Measurements from ENCODE around the gene ZWILCH.
"Not testable (repeated sequence)": the region's sequence is repeated elsewhere in the genome, so short reads cannot be mapped to it uniquely, and the experiment has no call there.

The ZWILCH gene

DNA sequence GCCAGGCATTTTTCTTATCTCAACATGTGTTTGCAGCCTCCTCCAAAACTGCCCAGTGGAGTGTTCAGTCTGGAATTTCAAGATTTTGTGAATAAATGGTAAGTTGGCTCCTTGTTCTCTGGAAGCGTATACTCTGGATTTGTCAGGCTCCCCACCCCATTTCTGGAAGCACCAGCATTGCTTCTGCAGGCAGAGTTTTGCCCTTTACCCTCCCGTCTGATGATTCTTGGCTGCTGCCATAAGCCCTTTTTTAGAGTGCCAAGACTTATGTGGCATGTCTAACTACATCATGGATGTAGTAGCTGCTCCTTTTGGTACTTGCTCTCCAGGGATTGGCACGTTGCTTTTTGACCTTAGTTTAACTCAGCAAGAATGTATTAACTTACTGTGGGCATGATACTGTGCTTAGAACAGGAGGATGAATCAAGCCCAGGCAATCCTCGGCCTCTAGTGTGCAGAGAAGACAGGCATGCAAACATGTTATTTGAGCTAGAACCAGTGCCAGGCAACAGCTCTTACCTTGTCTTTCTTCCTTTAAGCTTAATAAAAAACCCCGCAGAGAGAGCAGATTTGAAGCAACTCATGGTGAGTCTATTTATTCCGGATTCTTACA is 15.8 kb upstream of the ZWILCH start:
- no peak for DNase-seq

GRCh38 chr15:66491846-66492245 is 13.3 kb upstream of the ZWILCH start:
- DNase-seq: no peak

GRCh38 chr15:66494262-66494661 is 10.9 kb upstream of the ZWILCH start:
- DNase-seq: no peak

GRCh38 chr15:66496951-66497501 is 8.1 kb upstream of the ZWILCH start:
- DNase-seq: peak; percentile 43 to 45

DNA sequence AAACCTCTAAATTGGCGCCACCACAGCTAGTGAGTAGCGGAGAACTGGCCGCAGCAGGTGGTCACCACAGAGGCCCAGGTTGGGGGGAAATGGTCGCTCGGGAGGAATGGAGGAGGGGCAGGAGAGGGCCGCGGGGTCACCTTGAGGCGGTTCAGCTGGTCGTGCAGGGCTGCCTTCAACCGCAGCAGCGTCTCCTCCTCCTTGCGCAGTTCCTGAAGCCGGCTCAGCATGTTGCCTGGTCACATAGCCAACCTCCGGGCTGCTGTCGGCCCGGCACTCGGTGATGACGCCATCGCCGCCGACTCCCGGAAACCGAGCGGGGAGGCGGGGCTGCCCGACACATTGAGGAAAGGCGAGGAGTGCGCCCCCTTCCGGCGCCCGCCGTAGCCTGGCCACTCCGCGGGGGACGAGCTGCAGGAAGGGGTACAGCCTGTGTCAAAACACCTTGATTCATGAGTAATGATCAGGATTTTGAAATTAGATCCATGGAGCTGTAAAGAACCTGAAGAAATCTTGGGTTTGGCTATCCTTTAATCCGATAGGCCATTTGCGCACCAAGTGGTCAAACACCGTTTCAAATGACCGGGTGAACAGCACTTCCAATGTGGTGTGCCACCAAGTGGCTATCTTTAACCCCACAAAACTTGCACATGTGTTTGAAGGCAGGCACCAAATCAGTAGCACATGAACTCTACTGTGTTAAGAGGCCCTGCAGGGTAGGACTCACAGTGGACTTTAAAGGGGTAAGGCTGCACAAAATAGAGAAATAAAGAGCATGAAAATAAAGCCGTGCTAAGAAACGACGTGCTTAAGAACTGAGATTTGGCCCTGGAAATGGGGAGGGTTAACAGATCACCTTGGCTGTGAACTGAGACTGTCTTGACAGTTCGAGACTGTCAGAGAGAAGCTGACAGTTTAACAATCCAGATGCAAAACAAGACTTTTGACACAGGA is 7.3 kb upstream of the ZWILCH start, which contains the start of gene SNAPC5:
TSS of gene SNAPC5 (minus strand) at position 261 of the 954 bp plus-strand sequence. CDS start at position 230, 31 bp downstream.
- DNase-seq: peak; percentile 98

GRCh38 chr15:66498501-66499386 is 6.4 kb upstream of the ZWILCH start:
- DNase-seq: no peak

GRCh38 chr15:66500346-66500745 is 4.8 kb upstream of the ZWILCH start:
- DNase-seq: not testable (repeated sequence)

DNA sequence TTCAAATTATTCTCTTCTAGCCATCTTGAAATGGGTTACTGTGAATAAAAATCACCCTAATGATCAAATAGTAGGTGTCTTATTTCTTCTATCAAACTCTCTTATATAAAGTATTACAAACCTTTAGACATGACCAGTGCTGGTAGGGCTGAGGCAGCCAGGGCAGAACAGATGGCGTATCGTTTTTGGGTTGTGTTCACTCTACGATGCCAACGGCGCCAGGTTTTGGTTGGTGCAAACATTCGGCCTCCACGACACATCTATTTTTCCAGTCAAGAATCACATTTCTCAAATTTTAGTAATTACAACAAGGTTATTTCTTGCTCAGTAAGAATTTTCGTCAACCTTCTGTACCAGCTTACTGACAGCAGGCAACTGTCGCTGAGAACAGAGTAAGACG is 2.6 kb upstream of the ZWILCH start:
- no peak for DNase-seq

DNA sequence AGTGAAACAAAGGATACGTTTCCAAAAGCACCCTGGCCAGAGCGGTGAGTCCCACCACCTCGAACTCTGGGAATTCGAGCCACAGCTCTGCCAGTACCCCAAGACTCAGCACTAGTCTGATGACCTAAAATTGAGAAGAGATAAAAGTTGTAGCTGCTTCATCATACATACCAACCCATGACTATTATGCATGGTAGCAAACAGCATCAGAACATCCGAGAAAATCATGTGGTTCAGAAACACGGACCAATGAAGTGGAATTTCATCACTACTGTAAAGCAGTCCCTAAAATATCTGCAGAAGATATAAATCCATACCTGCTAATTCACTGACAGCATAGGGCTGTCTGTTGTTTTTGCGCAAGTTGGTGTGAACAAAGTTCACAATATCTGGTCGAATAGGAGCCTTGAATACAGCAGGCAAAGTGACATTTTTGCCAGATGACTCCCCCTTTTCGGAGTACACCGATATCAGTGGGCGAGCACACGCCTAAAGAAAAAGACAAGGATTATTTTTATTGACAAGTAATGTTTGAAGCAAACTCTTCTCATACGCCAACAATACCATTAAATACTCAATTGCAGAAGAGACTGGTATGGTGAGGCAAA is 2.0 kb upstream of the ZWILCH start:
- not testable (repeated sequence) for DNase-seq

GRCh38 chr15:66503780-66504562 is 1.2 kb upstream of the ZWILCH start:
- DNase-seq: no peak

- DNase-seq: no peak
Measured at GRCh38 chr15:66505430-66505811, 295 bp downstream of the ZWILCH start.

DNA sequence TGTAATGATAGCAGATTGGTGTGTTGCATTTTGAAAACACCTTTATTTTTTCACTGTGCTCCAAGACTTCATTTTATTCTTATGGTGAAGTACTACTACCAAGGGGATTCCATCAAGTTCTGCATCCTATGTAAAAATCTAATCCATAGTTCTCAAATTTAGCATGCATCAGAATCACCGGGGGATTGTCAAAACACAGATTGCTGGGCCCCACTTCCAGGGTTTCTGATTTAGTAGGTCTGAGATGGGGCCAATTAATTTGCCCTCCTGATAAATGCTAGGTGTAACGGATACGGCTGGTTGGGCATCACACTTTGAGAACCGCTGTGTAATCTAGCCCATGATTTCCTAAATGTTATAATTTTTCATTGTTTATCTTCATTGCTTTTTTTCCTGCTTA is 692 bp downstream of the ZWILCH start:
- no peak for DNase-seq

DNA sequence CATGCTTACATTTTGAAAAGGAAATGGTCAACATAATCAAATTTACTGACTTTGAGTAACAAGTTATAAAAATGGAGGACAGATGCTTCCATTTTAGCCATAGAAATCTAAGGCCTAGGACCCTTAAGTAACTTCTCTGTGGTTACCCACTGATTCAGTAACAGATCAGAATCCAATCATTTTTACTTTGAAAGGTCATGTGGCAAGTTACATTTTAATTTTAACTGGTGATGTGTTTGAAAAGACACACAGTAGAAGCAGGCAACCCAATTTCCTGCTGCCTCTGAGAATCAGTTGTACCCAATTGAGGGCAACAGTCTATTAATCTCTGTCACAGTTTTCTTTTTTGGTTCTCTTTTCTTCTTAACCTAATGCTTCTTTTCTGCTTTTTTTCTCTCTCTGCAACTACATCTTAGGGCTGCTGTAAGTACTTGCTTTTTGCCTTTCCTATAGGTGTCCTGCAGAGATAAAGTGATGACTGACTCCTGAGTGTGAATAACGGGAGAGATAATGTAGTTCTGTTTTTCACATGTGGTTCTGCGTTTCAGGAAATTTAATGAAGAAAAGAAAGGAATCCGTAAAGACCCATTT is 3.3 kb downstream of the ZWILCH start:
- no peak for DNase-seq

DNA sequence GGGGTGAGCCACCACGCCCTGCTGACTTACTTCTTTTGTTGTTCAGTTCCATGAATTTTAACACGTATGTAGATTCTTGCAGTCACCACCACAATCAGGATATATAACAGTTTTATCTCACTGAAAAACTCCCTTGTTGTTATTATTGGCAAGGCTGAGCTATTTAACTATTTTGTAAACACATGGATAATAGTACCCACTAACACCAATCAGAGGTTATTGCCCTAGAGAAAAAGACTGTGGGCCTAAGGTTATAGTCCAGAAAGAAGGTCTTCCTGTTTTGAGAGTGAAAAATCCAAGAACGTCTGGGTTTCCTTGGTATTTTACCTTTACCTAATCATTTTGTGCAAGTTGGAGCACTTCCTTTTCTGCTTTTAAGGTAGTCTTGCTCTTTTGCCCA is 9.5 kb downstream of the ZWILCH start:
- DNase-seq: no peak

DNA sequence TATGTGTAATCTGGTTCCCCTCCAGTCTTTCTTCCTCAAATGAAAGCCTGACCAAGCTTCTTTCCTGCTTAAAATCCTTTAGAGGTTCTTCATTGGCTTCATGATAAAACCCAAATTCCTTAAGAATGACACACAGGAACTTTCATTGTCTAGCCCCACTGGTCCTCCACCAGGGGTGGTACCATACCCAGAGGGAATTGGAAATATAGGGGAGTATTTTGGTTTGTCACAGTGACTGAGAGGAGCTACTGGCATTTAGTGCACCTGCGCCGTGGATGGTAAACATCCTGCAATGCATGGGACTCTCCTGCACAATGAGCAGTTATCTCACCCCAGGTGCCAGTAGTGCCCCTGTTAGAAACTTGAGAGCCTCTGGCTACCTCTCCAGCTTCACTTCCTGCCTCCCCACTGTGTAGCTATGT is 10.8 kb downstream of the ZWILCH start:
- no peak for DNase-seq

DNA sequence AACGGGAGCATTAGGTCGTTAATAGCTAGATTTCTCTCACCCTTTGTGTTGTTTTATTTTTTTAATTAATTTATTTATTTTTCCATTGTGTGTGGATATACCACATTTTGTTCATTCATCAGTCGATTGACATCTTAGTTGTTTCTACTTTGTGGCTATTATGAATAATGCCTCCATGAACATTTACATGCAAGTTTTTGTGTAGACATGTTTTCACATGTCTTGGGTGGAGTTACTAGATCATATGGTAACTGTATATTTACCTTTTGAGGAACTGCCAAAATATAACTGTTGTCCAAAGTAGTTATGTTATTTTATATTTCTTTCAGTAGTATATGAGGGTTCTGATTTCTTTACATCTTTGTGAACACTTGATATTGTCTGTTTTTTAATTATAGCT is 18.8 kb downstream of the ZWILCH start:
- DNase-seq: no peak

- DNase-seq: no peak
Measured at GRCh38 chr15:66524838-66525237, 19.7 kb downstream of the ZWILCH start.

GRCh38 chr15:66535056-66535455 is 29.9 kb downstream of the ZWILCH start:
- DNase-seq: no peak

- DNase-seq: no peak
Measured at GRCh38 chr15:66542896-66543295, 37.8 kb downstream of the ZWILCH start.

GRCh38 chr15:66545255-66545654 is 40.1 kb downstream of the ZWILCH start:
- no peak for DNase-seq

DNA sequence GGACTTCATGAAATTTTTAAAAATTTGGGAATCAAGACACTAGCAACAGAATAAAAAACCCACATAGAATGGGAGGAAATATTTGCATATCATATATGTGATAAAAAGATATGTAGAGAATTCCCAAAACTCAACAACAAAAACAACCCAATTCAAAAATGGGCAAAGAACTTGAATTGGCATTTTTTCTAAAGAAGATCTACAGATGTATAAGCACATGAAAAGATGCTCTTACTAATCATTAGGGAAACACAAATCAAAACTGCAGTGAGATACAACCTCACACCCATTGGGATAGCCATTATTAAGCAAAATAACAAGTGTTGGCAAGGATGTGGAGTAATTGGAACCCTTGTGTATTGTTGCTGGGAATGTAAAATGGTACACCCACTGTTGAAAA is 50.6 kb downstream of the ZWILCH start:
- DNase-seq: no peak
